GM18520 (cell line): ENCODE data around the gene ZFP90.

Experiments used
- ATAC-seq: cut with Tn5 transposase; IDR thresholded peaks from one replicate; pipeline ENCODE4 v1.9.1; 2021; ENCODE audit not compliant: unreplicated experiment

The ZFP90 gene

GRCh38 chr16:68577352-68577853 is 38.3 kb downstream of the ZFP90 start:
- no peak for ATAC-seq

- no peak for ATAC-seq
Measured at GRCh38 chr16:68590201-68590994, 51.3 kb downstream of the ZFP90 start.

- ATAC-seq, result no peak
Measured at GRCh38 chr16:68592466-68593337, 53.6 kb downstream of the ZFP90 start.

- no peak for ATAC-seq
Measured at GRCh38 chr16:68596266-68596665, 57.2 kb downstream of the ZFP90 start.

- no peak for ATAC-seq
Measured at GRCh38 chr16:68599586-68599985, 60.5 kb downstream of the ZFP90 start.

GRCh38 chr16:68605746-68606145 is 66.7 kb downstream of the ZFP90 start:
- ATAC-seq, result no peak

GRCh38 chr16:68607443-68607842 is 68.4 kb downstream of the ZFP90 start:
- no peak for ATAC-seq

- ATAC-seq, result no peak
Measured at GRCh38 chr16:68608330-68608729, 69.2 kb downstream of the ZFP90 start.

GRCh38 chr16:68612996-68613395 is 73.9 kb downstream of the ZFP90 start:
- ATAC-seq, result no peak

GRCh38 chr16:68617734-68618133 is 78.6 kb downstream of the ZFP90 start:
- ATAC-seq, result no peak
